HG03196 (cell line): ENCODE data around the gene ACER3.
"Not testable (repeated sequence)": the region's sequence is repeated elsewhere in the genome, so short reads cannot be mapped to it uniquely, and the experiment has no call there.

Experiments used
- ATAC-seq: cut with Tn5 transposase; IDR thresholded peaks from one replicate; pipeline ENCODE4 v1.9.1; 2021; ENCODE audit not compliant: unreplicated experiment

The ACER3 gene

GRCh38 chr11:76987203-76987602 lies 126.5 kb downstream of the ACER3 start:
- no peak for ATAC-seq

- no peak for ATAC-seq
Observed at GRCh38 chr11:76990628-76991027, 129.9 kb downstream of the ACER3 start.

DNA sequence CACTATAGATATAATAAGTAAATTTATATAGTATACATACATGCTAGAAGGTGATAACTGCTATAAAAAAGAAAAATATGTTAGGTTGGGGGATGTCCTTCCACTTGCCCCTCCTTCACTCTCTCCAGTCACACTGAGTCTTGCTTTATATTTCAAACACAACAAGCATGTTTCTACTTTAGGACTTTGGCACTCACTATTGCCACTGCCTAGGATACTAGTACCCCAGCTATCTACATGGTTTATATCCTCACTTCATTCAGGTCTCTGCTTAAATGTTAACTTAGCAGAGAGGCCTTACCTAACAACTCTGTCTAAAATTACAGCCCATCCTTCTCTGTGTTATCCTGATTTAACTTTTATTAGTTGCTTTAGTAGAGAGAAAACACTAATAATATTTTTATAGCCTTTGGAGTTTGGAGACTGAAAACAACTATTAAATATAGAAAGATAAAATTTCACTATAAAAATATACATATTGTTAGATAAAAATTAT lies 134.4 kb downstream of the ACER3 start:
- no peak for ATAC-seq

- ATAC-seq: no peak
Observed at GRCh38 chr11:76997512-76997911, 136.8 kb downstream of the ACER3 start.

GRCh38 chr11:76999597-76999996 lies 138.9 kb downstream of the ACER3 start:
- no peak for ATAC-seq

DNA sequence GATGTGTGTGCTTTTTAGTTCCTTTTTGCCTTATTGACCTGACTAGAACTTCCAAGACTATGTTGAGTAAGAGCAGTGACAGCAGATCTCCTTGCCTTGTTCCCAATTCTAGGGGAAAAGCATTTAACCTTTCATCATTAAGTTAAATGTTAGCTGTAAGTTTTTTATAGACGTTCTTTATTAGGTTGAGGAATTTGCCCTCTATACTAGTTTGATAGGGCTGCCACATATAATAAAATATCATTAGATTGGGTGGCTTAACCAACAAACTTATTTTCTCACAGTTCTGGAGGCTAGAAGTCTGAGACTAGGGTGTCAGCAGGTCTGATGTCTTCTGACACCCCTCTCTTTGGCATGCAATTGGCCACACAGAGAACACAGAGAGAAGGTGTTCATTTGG lies 140.9 kb downstream of the ACER3 start:
- ATAC-seq: no peak

- ATAC-seq: no peak
Observed at GRCh38 chr11:77002776-77003175, 142.1 kb downstream of the ACER3 start.

GRCh38 chr11:77003963-77004362 lies 143.2 kb downstream of the ACER3 start:
- ATAC-seq: no peak

- no peak for ATAC-seq
Observed at GRCh38 chr11:77009533-77010160, 148.9 kb downstream of the ACER3 start.

DNA sequence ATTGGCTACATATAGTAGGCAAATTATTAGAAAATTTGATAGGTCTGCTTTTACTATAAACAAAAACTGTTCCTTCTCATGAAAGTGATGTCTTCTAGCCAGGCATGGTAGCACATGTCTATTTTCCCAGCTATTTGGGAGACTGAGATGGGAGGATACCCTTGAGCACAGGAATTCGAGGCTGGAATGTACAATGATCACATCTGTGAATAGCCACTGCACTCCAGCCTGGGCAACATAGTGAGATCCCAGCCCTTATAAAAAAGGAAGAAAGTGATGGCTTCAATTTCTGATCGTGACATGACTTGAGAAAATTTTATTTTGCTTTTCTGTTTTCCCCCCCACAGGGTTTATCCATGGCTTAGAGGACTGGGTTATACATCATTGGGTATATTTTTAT lies 154.0 kb downstream of the ACER3 start:
- ATAC-seq: no peak

GRCh38 chr11:77018396-77018924 lies 157.7 kb downstream of the ACER3 start:
- ATAC-seq: not testable (repeated sequence)

DNA sequence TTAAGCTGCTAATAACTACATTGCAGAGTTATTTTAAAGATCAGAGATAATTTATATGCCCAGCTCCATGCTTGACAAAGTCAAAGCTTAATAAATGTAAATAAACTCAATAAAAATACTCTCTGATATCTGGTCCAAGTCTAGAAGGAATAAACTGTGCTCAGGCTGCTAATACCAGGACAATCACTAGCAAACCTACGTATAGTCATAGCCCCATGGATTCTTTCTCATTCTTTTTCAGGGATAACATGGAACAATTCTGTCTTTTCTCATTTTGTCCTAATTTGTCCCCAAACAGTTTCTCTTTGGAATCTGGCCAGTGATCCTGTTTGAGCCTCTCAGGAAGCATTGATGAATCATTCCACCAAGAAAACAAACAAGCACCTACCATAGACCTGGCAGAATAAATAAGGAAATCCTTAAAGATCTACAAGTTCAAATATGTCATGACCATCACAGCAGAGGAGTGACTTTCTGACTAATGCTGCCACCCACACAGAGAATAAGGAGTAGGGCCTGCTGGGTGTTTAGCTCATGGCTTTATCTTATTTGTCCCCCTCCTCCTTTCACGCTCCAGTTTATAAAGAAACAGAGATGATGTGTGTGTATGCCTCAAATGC lies 159.4 kb downstream of the ACER3 start:
- no peak for ATAC-seq

- no peak for ATAC-seq
Observed at GRCh38 chr11:77020734-77021133, 160.0 kb downstream of the ACER3 start.

DNA sequence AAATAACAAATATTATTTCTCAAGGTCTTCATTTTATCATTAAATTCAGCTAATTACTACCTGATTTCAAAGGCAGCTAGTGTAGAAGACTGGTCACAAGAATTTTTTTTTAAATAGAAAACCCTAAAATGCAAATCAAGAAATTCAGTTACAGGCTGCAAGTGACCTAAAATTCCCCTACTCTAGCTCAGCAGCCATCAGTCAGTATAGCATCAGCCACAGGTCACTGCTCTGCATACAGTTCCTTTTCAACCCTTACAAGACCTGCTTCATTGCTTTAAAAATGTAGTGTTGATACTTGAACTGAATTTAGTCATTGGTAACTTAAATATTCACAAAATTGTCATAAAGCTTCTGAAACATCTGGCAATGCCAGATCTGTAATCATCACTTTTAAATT lies 164.0 kb downstream of the ACER3 start:
- ATAC-seq: no peak

- ATAC-seq: no peak
Observed at GRCh38 chr11:77026221-77026620, 165.5 kb downstream of the ACER3 start.

GRCh38 chr11:77026743-77027142 lies 166.0 kb downstream of the ACER3 start:
- no peak for ATAC-seq

- ATAC-seq: no peak
Observed at GRCh38 chr11:77027275-77027674, 166.6 kb downstream of the ACER3 start.

DNA sequence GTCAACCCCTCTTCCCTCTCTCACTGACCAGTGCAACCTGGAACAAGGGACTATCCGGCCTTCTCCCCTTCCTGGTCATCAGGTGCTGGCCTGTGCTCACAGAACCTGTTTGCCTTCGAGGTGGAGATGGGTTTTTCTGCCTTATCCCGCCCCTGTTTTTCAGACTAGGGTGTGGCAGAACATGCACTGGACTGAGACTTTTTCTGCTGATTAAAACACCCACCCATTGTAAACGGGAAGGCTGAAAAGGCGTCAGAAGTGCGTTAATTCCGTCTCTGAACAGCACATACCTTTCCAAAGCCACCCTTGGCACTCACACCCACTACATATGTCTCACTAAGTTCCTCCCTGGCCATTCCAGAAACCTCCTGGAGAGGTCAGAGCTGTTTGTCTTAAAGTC lies 169.1 kb downstream of the ACER3 start:
- ATAC-seq: no peak

GRCh38 chr11:77030834-77031414 lies 170.2 kb downstream of the ACER3 start:
- no peak for ATAC-seq

DNA sequence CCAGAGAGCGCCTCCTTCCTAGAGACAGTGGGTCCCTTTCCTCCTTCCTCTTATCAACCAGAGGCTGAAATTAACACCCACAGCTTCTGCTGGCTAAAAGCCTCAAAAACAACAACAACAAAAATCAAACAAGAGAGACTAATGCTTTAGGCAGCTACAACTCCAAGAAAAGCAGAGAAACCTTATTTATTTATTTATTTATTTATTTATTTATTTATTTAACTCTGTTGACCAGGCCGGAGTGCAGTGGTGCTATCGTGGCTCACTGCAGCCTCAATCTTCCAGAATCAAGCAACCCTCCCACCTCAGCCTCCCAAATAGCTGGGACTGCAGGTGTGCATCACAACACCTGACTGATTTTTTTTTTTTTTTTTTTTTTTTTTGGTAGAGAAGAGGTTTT lies 170.9 kb downstream of the ACER3 start:
- no peak for ATAC-seq

GRCh38 chr11:77035039-77035438 lies 174.3 kb downstream of the ACER3 start:
- ATAC-seq: no peak

DNA sequence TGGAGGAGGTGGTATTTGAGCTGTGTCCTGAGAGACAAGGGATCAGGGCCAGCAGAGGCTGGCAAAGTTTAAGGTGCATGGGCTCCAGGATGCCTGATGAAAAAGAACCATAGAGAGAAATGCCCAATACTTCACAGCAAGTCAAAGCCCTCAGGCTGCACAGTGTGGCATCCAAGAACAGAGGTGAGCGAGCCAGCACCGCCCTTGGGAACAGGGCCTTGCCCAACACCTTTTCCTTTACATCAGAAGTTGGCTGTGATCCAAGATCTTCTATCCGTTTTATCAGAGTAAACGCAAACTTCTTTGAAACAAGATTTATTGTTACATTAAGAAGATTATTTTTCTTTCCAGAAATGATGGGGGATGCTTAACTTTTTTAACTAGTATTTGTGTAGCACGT lies 174.9 kb downstream of the ACER3 start:
- ATAC-seq: no peak
